SK-N-SH treated with all-trans-retinoic acid at 6 μM for 48 hours (cell line): ENCODE data around the gene REV3L.

Experiments
- ATAC-seq: fragments of 200-7000 bp; cut with Tn5 transposase; 3 replicates; pipeline ENCODE4 v1.9.1; 2020; ENCODE audit warnings: mild to moderate bottlenecking, moderate library complexity
- ARNTL ChIP-seq: fragments of 450-650 bp; formaldehyde crosslinking; IDR thresholded peaks from 2 replicates; pipeline ENCODE4 v1.5.0; 2020; ENCODE audit warnings: low read depth, mild to moderate bottlenecking, moderate library complexity, borderline replicate concordance
- CREB5 ChIP-seq: fragments of 250-450 bp; sonication (Bioruptor Pico); IDR thresholded peaks from 2 replicates; pipeline ENCODE4 v1.5.1; 2020; ENCODE audit warnings: low read depth, mild to moderate bottlenecking, moderate library complexity
- CSDC2 ChIP-seq: fragments of 250-450 bp; sonication (Bioruptor Pico); IDR thresholded peaks from 2 replicates; pipeline ENCODE4 v1.5.0; 2020; ENCODE audit warnings: mild to moderate bottlenecking, moderate library complexity
- CSRNP3 ChIP-seq: fragments of 250-450 bp; sonication (Bioruptor Pico); IDR thresholded peaks from 2 replicates; pipeline ENCODE4 v1.5.1; 2021; ENCODE audit warnings: mild to moderate bottlenecking, moderate library complexity
- ESRRG ChIP-seq: fragments of 250-450 bp; sonication (Bioruptor Pico); IDR thresholded peaks from 2 replicates; pipeline ENCODE4 v1.6.1; 2021; ENCODE audit warnings: mild to moderate bottlenecking
- ISL1 ChIP-seq: fragments of 250-450 bp; sonication (Bioruptor Pico); IDR thresholded peaks from 2 replicates; pipeline ENCODE4 v2.1.2; 2022; ENCODE audit warnings: mild to moderate bottlenecking, moderate library complexity
- OSR1 ChIP-seq: fragments of 250-450 bp; sonication (Bioruptor Pico); IDR thresholded peaks from 2 replicates; pipeline ENCODE4 v1.8.0; 2022; ENCODE audit warnings: moderate library complexity, mild to moderate bottlenecking, inconsistent platforms
- PATZ1 ChIP-seq: fragments of 250-450 bp; sonication (Bioruptor Pico); IDR thresholded peaks from 2 replicates; pipeline ENCODE4 v1.8.0; 2020; ENCODE audit warnings: mild to moderate bottlenecking, moderate library complexity, borderline replicate concordance
- POU6F1 ChIP-seq: fragments of 250-450 bp; sonication (Bioruptor Pico); IDR thresholded peaks from 2 replicates; pipeline ENCODE4 v1.8.0; 2021; ENCODE audit warnings: low read depth, mild to moderate bottlenecking, moderate library complexity, borderline replicate concordance
- PPARA ChIP-seq: fragments of 250-450 bp; sonication (Bioruptor Pico); IDR thresholded peaks from 2 replicates; pipeline ENCODE4 v1.5.0; 2020; ENCODE audit warnings: mild to moderate bottlenecking, borderline replicate concordance
- RARB ChIP-seq: fragments of 250-450 bp; sonication (Bioruptor Pico); IDR thresholded peaks from 2 replicates; pipeline ENCODE4 v1.8.0; 2021; ENCODE audit warnings: mild to moderate bottlenecking, moderate library complexity
- SNAI2 ChIP-seq: fragments of 250-450 bp; sonication (Bioruptor Pico); IDR thresholded peaks from 2 replicates; pipeline ENCODE4 v1.5.0; 2020; ENCODE audit warnings: mild to moderate bottlenecking, moderate library complexity
- TCF4 ChIP-seq: fragments of 250-450 bp; sonication (Bioruptor Pico); IDR thresholded peaks from 2 replicates; pipeline ENCODE4 v1.8.0; 2021; ENCODE audit warnings: mild to moderate bottlenecking, moderate library complexity, borderline replicate concordance
- TOX ChIP-seq: fragments of 250-450 bp; sonication (Bioruptor Pico); IDR thresholded peaks from 2 replicates; pipeline ENCODE4 v1.8.0; 2021; ENCODE audit warnings: mild to moderate bottlenecking, moderate library complexity, borderline replicate concordance
- TSHZ2 ChIP-seq: fragments of 250-450 bp; sonication (Bioruptor Pico); IDR thresholded peaks from 2 replicates; pipeline ENCODE4 v1.5.0; 2020; ENCODE audit warnings: mild to moderate bottlenecking, moderate library complexity
- ZC3H10 ChIP-seq: fragments of 250-450 bp; sonication (Bioruptor Pico); IDR thresholded peaks from 2 replicates; pipeline ENCODE4 v1.5.1; 2021; ENCODE audit warnings: mild to moderate bottlenecking, moderate library complexity
- ZFP3 ChIP-seq: fragments of 250-450 bp; sonication (Bioruptor Pico); IDR thresholded peaks from 2 replicates; pipeline ENCODE4 v1.5.0; 2020; ENCODE audit warnings: mild to moderate bottlenecking, moderate library complexity
- ZFP30 ChIP-seq: fragments of 450-650 bp; formaldehyde crosslinking; IDR thresholded peaks from 2 replicates; pipeline ENCODE4 v1.5.0; 2022; ENCODE audit warnings: mild to moderate bottlenecking, moderate library complexity
- ZNF565 ChIP-seq: fragments of 450-650 bp; formaldehyde crosslinking; conservative IDR thresholded peaks from 2 replicates; pipeline ENCODE4 v1.5.0; 2020; ENCODE audit warnings: low read depth, mild to moderate bottlenecking, moderate library complexity
- ZNF8 ChIP-seq: fragments of 450-650 bp; formaldehyde crosslinking; IDR thresholded peaks from 2 replicates; pipeline ENCODE4 v1.5.0; 2020; ENCODE audit warnings: mild to moderate bottlenecking, moderate library complexity

The REV3L gene

GRCh38 chr6:111524735-111525134 lies 41.7 kb upstream of the REV3L start (continued):
- TF ChIP-seq POU6F1 (CRISPR knock-in tag) (no peak), CREB5 (CRISPR knock-in tag) (no peak), PATZ1 (no peak), OSR1 (CRISPR knock-in tag) (no peak), PPARA (CRISPR knock-in tag) (no peak), ESRRG (CRISPR knock-in tag) (no peak), SNAI2 (CRISPR knock-in tag) (no peak), CSDC2 (CRISPR knock-in tag) (no peak)

- TF ChIP-seq ISL1 (CRISPR knock-in tag), result no peak
- no peak for TF ChIP-seq TCF4 (CRISPR knock-in tag)
- TF ChIP-seq POU6F1 (CRISPR knock-in tag), result no peak
- TF ChIP-seq ZNF8 (CRISPR knock-in tag), result no peak
- TF ChIP-seq TOX (CRISPR knock-in tag), result no peak
- no peak for TF ChIP-seq SNAI2 (CRISPR knock-in tag)
- no peak for TF ChIP-seq ARNTL (CRISPR knock-in tag)
- no peak for TF ChIP-seq RARB
- no peak for TF ChIP-seq PPARA (CRISPR knock-in tag)
- TF ChIP-seq ZNF565 (CRISPR knock-in tag), result no peak
- TF ChIP-seq CSDC2 (CRISPR knock-in tag), result no peak
- no peak for TF ChIP-seq PATZ1
- no peak for TF ChIP-seq ZC3H10 (CRISPR knock-in tag)
- TF ChIP-seq ESRRG (CRISPR knock-in tag), result no peak
- TF ChIP-seq ZFP3 (CRISPR knock-in tag), result no peak
- no peak for ATAC-seq
Measured at GRCh38 chr6:111524252-111524651, 41.2 kb upstream of the REV3L start.

GRCh38 chr6:111523484-111524167 lies 40.6 kb upstream of the REV3L start:
- ATAC-seq, result no peak
- no peak for TF ChIP-seq ZNF565 (CRISPR knock-in tag)
- no peak for TF ChIP-seq CREB5 (CRISPR knock-in tag)
- no peak for TF ChIP-seq ISL1 (CRISPR knock-in tag)
- TF ChIP-seq ZNF8 (CRISPR knock-in tag), result no peak
- no peak for TF ChIP-seq ZFP30
- TF ChIP-seq RARB, result no peak
- no peak for TF ChIP-seq ZC3H10 (CRISPR knock-in tag)
- no peak for TF ChIP-seq ZFP3 (CRISPR knock-in tag)
- TF ChIP-seq CSRNP3, result no peak
- no peak for TF ChIP-seq TSHZ2 (CRISPR knock-in tag)
- TF ChIP-seq CSDC2 (CRISPR knock-in tag), result no peak
- TF ChIP-seq ARNTL (CRISPR knock-in tag), result no peak
